Fibroblast of mammary gland (primary cell): ENCODE data around the gene ALKBH5.

Experiments used
- DNase-seq: peaks from one replicate; pipeline ENCODE4 v3.0.0-alpha.2; 2010; ENCODE audit warnings: low read depth
- H3K4me3 ChIP-seq: 2 replicates; pipeline ENCODE4 v1.5.1; 2011; ENCODE audit warnings: low read depth, mild to moderate bottlenecking, low read length, moderate library complexity; ENCODE audit not compliant: control insufficient read depth
- TF ChIP-seq, protein P1 (sequence below): conservative IDR thresholded peaks from 2 replicates; pipeline ENCODE4 v1.5.1; 2011; ENCODE audit warnings: low read depth, low read length, inconsistent platforms; ENCODE audit not compliant: control insufficient read depth, insufficient read depth

Gene ALKBH5

DNA sequence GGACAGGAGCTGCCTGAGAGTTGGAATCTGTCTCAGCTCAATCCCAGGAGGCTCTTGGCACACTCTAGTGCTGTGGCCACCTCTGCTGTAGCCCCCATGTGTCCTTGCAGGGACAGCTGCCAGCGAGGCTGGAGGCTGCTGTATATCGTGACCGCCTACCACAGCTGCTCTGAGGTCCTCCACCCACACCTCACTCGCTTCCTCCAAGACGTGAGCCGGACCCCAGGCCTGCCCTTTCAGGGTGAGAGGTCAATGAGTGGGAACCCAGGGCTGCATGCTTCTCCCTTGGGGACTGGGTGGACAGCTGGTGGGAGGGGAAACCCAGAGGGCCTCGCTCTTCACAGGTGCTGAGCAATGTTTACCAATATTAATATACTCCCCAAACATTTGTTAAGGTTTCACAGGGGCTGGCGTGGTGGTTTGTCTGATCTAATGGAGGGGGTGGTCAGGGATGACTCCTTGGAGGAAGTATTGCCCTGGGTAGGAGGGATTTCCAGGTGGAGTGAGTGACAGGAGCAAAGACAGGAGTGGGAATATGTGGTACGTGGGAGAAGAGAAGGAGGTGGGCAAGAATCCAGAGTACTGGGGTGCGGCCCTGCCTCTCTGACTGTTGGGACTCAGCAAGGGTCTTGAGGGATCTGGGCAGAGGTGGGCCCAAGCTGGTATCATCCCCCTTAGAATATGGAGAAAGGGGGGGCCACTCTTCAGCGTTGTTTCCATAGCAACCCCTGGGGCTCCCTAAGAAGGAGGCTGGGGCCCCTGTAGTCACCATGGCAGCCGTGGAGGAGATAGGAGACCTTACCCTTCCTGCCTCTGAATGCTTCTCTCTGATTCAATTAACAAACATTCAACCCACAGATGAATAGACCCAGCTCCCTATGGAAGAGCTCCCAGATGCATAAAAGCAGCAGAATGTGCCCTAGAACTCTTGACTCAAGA lies 22.2 kb upstream of the ALKBH5 start:
- TF ChIP-seq, protein P1, sequence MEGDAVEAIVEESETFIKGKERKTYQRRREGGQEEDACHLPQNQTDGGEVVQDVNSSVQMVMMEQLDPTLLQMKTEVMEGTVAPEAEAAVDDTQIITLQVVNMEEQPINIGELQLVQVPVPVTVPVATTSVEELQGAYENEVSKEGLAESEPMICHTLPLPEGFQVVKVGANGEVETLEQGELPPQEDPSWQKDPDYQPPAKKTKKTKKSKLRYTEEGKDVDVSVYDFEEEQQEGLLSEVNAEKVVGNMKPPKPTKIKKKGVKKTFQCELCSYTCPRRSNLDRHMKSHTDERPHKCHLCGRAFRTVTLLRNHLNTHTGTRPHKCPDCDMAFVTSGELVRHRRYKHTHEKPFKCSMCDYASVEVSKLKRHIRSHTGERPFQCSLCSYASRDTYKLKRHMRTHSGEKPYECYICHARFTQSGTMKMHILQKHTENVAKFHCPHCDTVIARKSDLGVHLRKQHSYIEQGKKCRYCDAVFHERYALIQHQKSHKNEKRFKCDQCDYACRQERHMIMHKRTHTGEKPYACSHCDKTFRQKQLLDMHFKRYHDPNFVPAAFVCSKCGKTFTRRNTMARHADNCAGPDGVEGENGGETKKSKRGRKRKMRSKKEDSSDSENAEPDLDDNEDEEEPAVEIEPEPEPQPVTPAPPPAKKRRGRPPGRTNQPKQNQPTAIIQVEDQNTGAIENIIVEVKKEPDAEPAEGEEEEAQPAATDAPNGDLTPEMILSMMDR = no peak
- no peak overlapping the region for H3K4me3 ChIP-seq
- DNase-seq = no peak

DNA sequence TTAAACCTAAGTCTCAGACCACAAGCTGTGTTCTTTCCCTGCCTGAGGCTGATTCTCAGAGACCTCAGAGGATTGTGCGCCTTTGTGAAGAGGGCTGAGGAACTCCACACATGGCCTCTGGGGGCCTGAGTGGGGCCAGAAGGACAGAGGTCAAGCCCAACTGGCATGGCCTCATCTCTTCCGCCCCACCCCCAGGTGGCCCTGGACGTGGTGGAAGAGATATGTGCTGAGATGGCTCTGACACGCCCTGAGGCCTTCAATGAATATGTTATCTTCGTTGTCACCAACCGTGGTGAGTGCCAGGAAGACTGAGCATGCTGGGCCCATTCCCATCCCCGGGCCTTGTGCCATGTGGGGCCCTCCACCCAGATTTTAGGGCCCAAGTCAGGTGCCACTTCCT lies 20.1 kb upstream of the ALKBH5 start:
- DNase-seq = no peak
- TF ChIP-seq, protein P1 = no peak
- H3K4me3 ChIP-seq = no peak overlapping the region

DNA sequence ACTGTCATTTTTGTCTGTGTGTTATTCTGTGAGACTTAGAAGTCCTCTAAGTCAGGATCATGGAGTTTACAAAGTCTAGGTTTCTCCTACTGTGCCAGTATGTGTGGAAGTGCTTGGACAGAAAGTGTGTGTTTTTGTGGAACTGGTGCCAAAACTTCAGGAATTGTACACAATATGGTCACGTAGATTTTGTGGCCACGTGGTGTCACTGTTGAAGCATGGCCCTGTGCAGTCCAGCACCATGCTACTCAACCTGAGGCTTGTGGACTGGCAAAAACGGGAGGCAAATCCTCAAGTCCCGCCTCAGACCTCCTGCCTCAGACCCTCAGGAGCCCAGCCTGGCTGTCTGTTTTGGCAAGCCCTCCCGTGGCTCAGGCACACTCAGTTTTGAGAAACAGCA lies 16.7 kb upstream of the ALKBH5 start:
- DNase-seq = peak; percentile 39
- H3K4me3 ChIP-seq = no peak overlapping the region
- TF ChIP-seq, protein P1 = peak; percentile 8

DNA sequence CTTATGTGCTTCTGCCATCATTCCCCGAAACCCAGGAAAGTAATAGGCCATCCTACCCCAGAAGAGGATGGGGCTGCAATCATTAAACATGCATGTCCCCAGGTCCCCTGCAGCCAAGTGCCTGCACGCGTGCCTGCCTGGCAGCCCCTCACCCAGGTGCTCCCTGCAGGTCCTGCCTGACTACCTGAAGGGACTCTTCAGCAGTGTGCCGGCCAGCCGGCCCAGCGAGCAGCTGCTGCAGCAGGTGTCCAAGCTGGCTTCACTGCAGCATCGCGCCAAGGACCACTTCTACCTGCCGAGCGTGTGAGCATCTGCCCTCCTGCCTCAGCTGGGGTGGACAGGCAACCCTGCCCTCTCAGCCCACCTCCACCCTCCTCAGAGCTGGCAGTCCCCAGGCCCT lies 16.2 kb upstream of the ALKBH5 start:
- no peak overlapping the region for H3K4me3 ChIP-seq
- TF ChIP-seq, protein P1 = no peak
- DNase-seq = no peak

DNA sequence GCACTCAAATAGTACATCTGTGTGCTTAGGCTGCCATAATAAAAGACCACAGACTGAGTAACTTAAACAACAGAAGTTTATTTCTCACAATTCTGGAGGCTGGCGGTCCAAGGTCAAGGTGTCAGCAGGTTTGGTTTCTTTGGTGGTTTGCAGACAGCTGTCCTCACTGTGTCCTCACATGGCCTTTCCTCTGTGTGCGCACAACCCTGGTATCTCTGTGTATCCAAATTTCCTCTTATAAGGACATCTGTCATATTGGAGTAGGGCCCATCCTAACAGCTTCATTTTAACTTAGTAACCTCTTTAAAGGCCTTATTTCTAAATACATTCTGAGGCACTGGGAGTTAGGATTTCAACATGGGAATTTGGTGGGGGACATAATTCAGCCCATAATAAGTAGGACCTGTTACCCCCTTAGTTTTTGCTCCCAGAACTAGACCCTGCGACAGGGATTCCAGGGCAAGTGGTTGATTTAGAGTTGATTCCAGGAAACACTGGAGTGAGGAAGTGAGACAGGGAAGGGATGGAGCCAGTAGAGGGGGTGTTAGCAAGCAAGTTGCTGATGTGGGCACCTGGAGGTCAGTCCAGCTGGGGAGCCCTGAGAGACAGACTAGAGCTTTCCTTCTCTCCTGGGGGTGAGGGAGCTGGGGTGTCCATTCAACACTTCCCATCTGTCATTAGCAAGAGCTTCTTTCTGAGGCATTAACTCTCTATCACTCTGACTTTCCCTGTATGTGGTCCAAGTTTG lies 10.9 kb upstream of the ALKBH5 start:
- TF ChIP-seq, protein P1 = no peak
- no peak overlapping the region for H3K4me3 ChIP-seq

DNA sequence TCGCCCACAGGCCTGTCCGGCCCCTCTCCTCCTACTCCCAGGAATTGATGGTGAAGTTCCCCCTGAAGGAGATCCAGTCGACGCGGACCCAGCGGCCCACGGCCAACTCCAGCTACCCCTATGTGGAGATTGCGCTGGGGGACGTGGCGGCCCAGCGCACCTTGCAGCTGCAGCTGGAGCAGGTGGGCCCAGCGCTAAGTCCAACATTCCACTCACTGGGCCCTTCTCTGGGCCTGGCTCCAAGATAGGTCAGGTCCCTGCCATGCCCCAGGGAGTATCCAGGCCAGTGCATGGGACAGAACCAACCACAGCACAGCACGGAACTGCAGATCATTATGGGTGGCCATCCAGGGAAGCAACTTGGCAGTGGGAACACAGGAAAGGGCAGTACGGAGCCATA lies 9.9 kb upstream of the ALKBH5 start:
- no peak for DNase-seq
- TF ChIP-seq, protein P1 = no peak
- H3K4me3 ChIP-seq = no peak overlapping the region

More for the DNA sequence above, 10.9 kb upstream of the ALKBH5 start:
- DNase-seq = no peak
